Measurements from ENCODE around the gene ARHGAP6. TPM values are rescaled to one million over a fixed set of nuclear protein-coding genes. Genes with fewer than 3 reads are reported as not detected.

Gene ARHGAP6
- total and polyA plus RNA-seq, 2 donors (not counting 3 experiments of a cell fraction or from before 2014, with no cell fraction given): 0.69 to 0.83 TPM

GRCh38 chrX:11386001-11386523 is 279.7 kb downstream of the ARHGAP6 start:
- no peak overlapping the region for H3K4me3 ChIP-seq (replicated peaks in 1 of 3; ENCODE audit: insufficient read depth in 1 of 3, low read depth in 1 of 3, low read length in 3 of 3)
- DNase-seq (ENCODE audit: low read depth, low spot score): no peak
- POLR2A ChIA-PET: no interaction called here
- H3K27me3 ChIP-seq (ENCODE audit: control insufficient read depth in 2 of 2, insufficient read depth in 2 of 2, low read length in 2 of 2): no peaks in the 10 kb centered on the region
- H3K27ac ChIP-seq (ENCODE audit: insufficient read depth, low read depth, low read length): no peak overlapping the region
- no peaks in the 10 kb centered on the region for H4K20me1 ChIP-seq (replicated peaks; ENCODE audit: control insufficient read depth, extremely low read depth, insufficient read depth, low read length)
- no TSS peak for BruUV-seq (replicated peaks)
- H3K4me1 ChIP-seq (ENCODE audit: control insufficient read depth, extremely low read depth, insufficient read depth, low read length): no peaks in the 10 kb centered on the region
- no peak for TF ChIP-seq JUN (IDR thresholded peaks at IDR 0.05; ENCODE audit: borderline replicate concordance, insufficient read depth, insufficient read length, low read depth)
- TF ChIP-seq FOS (IDR thresholded peaks at IDR 0.05; ENCODE audit: borderline replicate concordance, insufficient read depth, low read length): no peak
- TF ChIP-seq MAX (IDR thresholded peaks at IDR 0.05; ENCODE audit: insufficient read depth, insufficient read length): no peak
- TF ChIP-seq POLR2A (IDR thresholded peaks at IDR 0.05; ENCODE audit: low read depth, low read length): no peak
- TF ChIP-seq GATA2 (IDR thresholded peaks at IDR 0.05; ENCODE audit: insufficient read depth, insufficient read length, low read depth, low read length): no peak
- no peak overlapping the region for H3K9ac ChIP-seq (replicated peaks; ENCODE audit: extremely low read depth, insufficient read depth, low read length)
- H3K4me2 ChIP-seq (ENCODE audit: insufficient read depth, low read length): no peak overlapping the region
- intact Hi-C loops (cut with micrococcal nuclease): no loop called here
- H3K9me1 ChIP-seq (replicated peaks; ENCODE audit: control insufficient read depth, extremely low read depth, insufficient read depth, low read length): no peaks in the 10 kb centered on the region
- H3K9me3 ChIP-seq (replicated peaks; ENCODE audit: control insufficient read depth, insufficient read depth, low read length): no peaks in the 10 kb centered on the region
- no peak overlapping the region for H2AFZ ChIP-seq (ENCODE audit: low read depth, low read length)
- dilution Hi-C loops (cut with MboI; ENCODE audit: extremely low pct_ligation_motif_present, low sequenced_read_pairs): no loop called here
- CTCF ChIA-PET: no interaction called here
- H3K36me3 ChIP-seq (ENCODE audit: control insufficient read depth in 2 of 2, extremely low read depth in 1 of 2, insufficient read depth in 2 of 2, low read length in 2 of 2): no peaks in the 10 kb centered on the region
- H3K79me2 ChIP-seq (ENCODE audit: control insufficient read depth, insufficient read depth, low read length): no peaks in the 10 kb centered on the region
- FAIRE-seq: no peak

- Histone ChIP-seq H3K27ac (ENCODE audit: insufficient read depth, low read depth, low read length) (no peak overlapping the region), H3K79me2 (ENCODE audit: control insufficient read depth, insufficient read depth, low read length) (no peaks in the 10 kb centered on the region), H3K27me3 (ENCODE audit: control insufficient read depth in 2 of 2, insufficient read depth in 2 of 2, low read length in 2 of 2) (no peaks in the 10 kb centered on the region), H3K4me3 (replicated peaks in 1 of 3; ENCODE audit: insufficient read depth in 1 of 3, low read depth in 1 of 3, low read length in 3 of 3) (no peak overlapping the region), H4K20me1 (replicated peaks; ENCODE audit: control insufficient read depth, extremely low read depth, insufficient read depth, low read length) (no peaks in the 10 kb centered on the region), H3K9me3 (replicated peaks; ENCODE audit: control insufficient read depth, insufficient read depth, low read length) (no peaks in the 10 kb centered on the region), H3K9ac (replicated peaks; ENCODE audit: extremely low read depth, insufficient read depth, low read length) (no peak overlapping the region), H3K4me1 (ENCODE audit: control insufficient read depth, extremely low read depth, insufficient read depth, low read length) (peaks cover 3% of the 10 kb centered on the region), H2AFZ (ENCODE audit: low read depth, low read length) (no peak overlapping the region), H3K36me3 (ENCODE audit: control insufficient read depth in 2 of 2, extremely low read depth in 1 of 2, insufficient read depth in 2 of 2, low read length in 2 of 2) (no peaks in the 10 kb centered on the region), H3K9me1 (replicated peaks; ENCODE audit: control insufficient read depth, extremely low read depth, insufficient read depth, low read length) (no peaks in the 10 kb centered on the region), H3K4me2 (ENCODE audit: insufficient read depth, low read length) (no peak overlapping the region)
- ChIA-PET CTCF (interaction anchor here (1.5 to 2.3 kb wide), 2 partner anchors 10 to 16 kb away, joined by 4 to 9 read pairs; no protein-coding TSS in a partner anchor), POLR2A (no interaction called here)
- no peak for TF ChIP-seq MYC (IDR thresholded peaks at IDR 0.05; ENCODE audit: low read depth, low read length)
- TF ChIP-seq FOS (IDR thresholded peaks at IDR 0.05; ENCODE audit: borderline replicate concordance, insufficient read depth, low read length): no peak
- no peak for TF ChIP-seq POLR2AphosphoS5 (IDR thresholded peaks at IDR 0.05; ENCODE audit: insufficient read depth, low read depth, low read length)
- no peak for TF ChIP-seq GATA2 (IDR thresholded peaks at IDR 0.05; ENCODE audit: insufficient read depth, insufficient read length, low read depth, low read length)
- no peak for TF ChIP-seq CTCF (IDR thresholded peaks at IDR 0.05; ENCODE audit: extremely low read depth in 1 of 2, insufficient read depth in 1 of 2, low read depth in 1 of 2, low read length in 2 of 2)
- TF ChIP-seq EZH2 (IDR thresholded peaks at IDR 0.05; ENCODE audit: borderline replicate concordance, low read depth, low read length, severe bottlenecking): no peak
- TF ChIP-seq JUN (IDR thresholded peaks at IDR 0.05; ENCODE audit: borderline replicate concordance, insufficient read depth, insufficient read length, low read depth): no peak
- no peak for TF ChIP-seq POLR2A (IDR thresholded peaks at IDR 0.05; ENCODE audit: low read depth, low read length)
- TF ChIP-seq MAX (IDR thresholded peaks at IDR 0.05; ENCODE audit: insufficient read depth, insufficient read length): no peak
- intact Hi-C loops (cut with micrococcal nuclease) (no loop called here), dilution Hi-C loops (cut with MboI; ENCODE audit: extremely low pct_ligation_motif_present, low sequenced_read_pairs) (no loop called here)
- FAIRE-seq (no peak), DNase-seq (ENCODE audit: low read depth, low spot score) (no peak)
- BruUV-seq (replicated peaks): no TSS peak
Observed at GRCh38 chrX:11382930-11383329, 282.8 kb downstream of the ARHGAP6 start.
